CD4-positive, alpha-beta memory T cell (primary cell): ENCODE measurements around the gene CPAMD8. TPM values are rescaled to one million over a fixed set of nuclear protein-coding genes. Genes with fewer than 3 reads are reported as not detected.

ENCODE experiments used
- CTCF ChIA-PET: fragments of 350-600 bp; sonication (Branson Sonifier 250); formaldehyde crosslinking; loops from one replicate; lab custom pipeline; 2021; ENCODE audit warnings: inconsistent platforms; ENCODE audit not compliant: partially characterized antibody; lab: Charles Lee
- POLR2A ChIA-PET: fragments of 350-600 bp; sonication (Branson Sonifier 250); formaldehyde crosslinking; loops from one replicate; lab custom pipeline; 2021; ENCODE audit not compliant: partially characterized antibody; lab: Charles Lee
- DNase-seq, 5 donors: peaks; one replicate each; pipeline versions ENCODE4 v3.0.0 to v3.0.0-alpha.2; 2020 to 2022; ENCODE audit warnings: mixed read lengths in 1 of 5
- H3K27ac ChIP-seq: one replicate; pipeline ENCODE4 v1.7.0; 2013; ENCODE audit warnings: low read depth, low read length
- H3K27me3 ChIP-seq: 2 replicates; pipeline ENCODE4 v1.7.0; 2013; ENCODE audit warnings: mild to moderate bottlenecking, low read length, moderate library complexity; ENCODE audit not compliant: insufficient read depth
- H3K36me3 ChIP-seq: 2 replicates; pipeline ENCODE4 v1.7.0; 2013; ENCODE audit warnings: mild to moderate bottlenecking, low read length, moderate library complexity; ENCODE audit not compliant: insufficient read depth
- H3K4me1 ChIP-seq: 2 replicates; pipeline ENCODE4 v1.7.0; 2013; ENCODE audit warnings: mild to moderate bottlenecking, low read length, moderate library complexity; ENCODE audit not compliant: insufficient read depth
- H3K4me3 ChIP-seq, 2 donors: one replicate each; pipeline ENCODE4 v1.7.0; 2013; ENCODE audit warnings: low read length in 2 of 2, mild to moderate bottlenecking in 1 of 2
- H3K9me3 ChIP-seq, 2 donors: one replicate each; pipeline ENCODE4 v1.7.0; 2013; ENCODE audit warnings: low read length in 2 of 2, control low read depth in 1 of 2; ENCODE audit not compliant: control insufficient read depth in 1 of 2
- H3K27ac Mint-ChIP-seq, 7 donors: one replicate each; pipeline ENCODE4 v1.8.0; 2020 to 2021; ENCODE audit warnings: mixed read lengths in 7 of 7, mild to moderate bottlenecking in 6 of 7, inconsistent platforms in 3 of 7, moderate library complexity in 3 of 7
- H3K27me3 Mint-ChIP-seq, 2 donors: one replicate each; pipeline ENCODE4 v1.8.0; 2020 to 2021; ENCODE audit warnings: mixed read lengths in 2 of 2
- H3K36me3 Mint-ChIP-seq, 2 donors: one replicate each; pipeline ENCODE4 v1.8.0; 2020 to 2021; ENCODE audit warnings: mixed read lengths in 2 of 2, inconsistent platforms in 1 of 2, mild to moderate bottlenecking in 1 of 2
- H3K4me1 Mint-ChIP-seq, 4 donors: one replicate each; pipeline ENCODE4 v1.8.0; 2020 to 2021; ENCODE audit warnings: mixed read lengths in 4 of 4, mild to moderate bottlenecking in 1 of 4
- H3K4me3 Mint-ChIP-seq, 8 donors: one replicate each; pipeline ENCODE4 v1.8.0; 2020 to 2021; ENCODE audit warnings: mixed read lengths in 8 of 8, mild to moderate bottlenecking in 7 of 8, moderate library complexity in 6 of 8, inconsistent platforms in 3 of 8
- H3K9me3 Mint-ChIP-seq, 8 donors: one replicate each; pipeline ENCODE4 v1.8.0; 2020 to 2021; ENCODE audit warnings: mixed read lengths in 8 of 8, mild to moderate bottlenecking in 5 of 8, inconsistent platforms in 3 of 8, moderate library complexity in 1 of 8
- intact Hi-C: fragments of 100-400 bp; cut with micrococcal nuclease; formaldehyde crosslinking; loops from one replicate; pipeline ENCODE4 v1.15.1; 2023
- polyA plus RNA-seq, 2 donors: library from polyadenylated mRNA; unstranded; fragments of 300-500 nt; fragmentation: Illumina TruSeq; gene quantifications; one replicate each; pipeline ENCODE4 v1.2.3, GENCODE V29; 2021
- total RNA-seq, 2 experiments: library from RNA; stranded (reverse); gene quantifications; one replicate each; pipeline ENCODE4 v1.2.3, GENCODE V29; 2021

CPAMD8 gene
- total and polyA plus RNA-seq, 4 experiments from 2014 or later, result 0.88 to 3.0 (median 1.5) TPM

DNA sequence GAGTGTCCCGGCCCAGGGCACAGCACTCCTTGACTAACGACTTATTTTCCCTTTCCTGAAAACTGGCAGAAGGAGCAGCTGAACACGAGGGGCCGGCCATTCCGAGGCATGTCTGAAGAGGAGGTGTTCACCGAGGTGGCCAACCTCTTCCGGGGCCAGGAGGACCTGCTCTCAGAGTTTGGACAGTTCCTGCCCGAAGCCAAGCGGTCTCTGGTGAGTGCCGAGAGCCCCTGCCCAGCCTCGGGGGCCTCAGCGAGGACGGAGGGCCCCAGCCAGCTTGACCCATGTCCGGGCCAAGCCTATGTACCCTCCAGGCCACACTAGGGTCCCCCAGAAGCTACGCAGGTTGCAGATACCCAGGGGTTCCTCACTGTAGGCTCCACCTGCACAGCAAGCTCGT is 179.7 kb downstream of the CPAMD8 start:
- H3K36me3 ChIP-seq, result peaks cover 64% of the 10 kb centered on the region
- no peaks in the 10 kb centered on the region for H3K9me3 Mint-ChIP-seq

More for the DNA sequence above, 179.7 kb downstream of the CPAMD8 start:
- no peak overlapping the region for H3K4me3 ChIP-seq
- no peak overlapping the region for H3K4me3 Mint-ChIP-seq
- CTCF ChIA-PET, result no interaction called here
- no peak for DNase-seq
- H3K4me1 Mint-ChIP-seq, result peaks cover 0 to 3% (median under 1%) of the 10 kb centered on the region in 4 donors
- H3K27ac ChIP-seq, result no peak overlapping the region
- H3K27ac Mint-ChIP-seq, result no peak overlapping the region
- no peaks in the 10 kb centered on the region for H3K4me1 ChIP-seq
- intact Hi-C loops, result no loop called here
- no peaks in the 10 kb centered on the region for H3K9me3 ChIP-seq
- POLR2A ChIA-PET, result no interaction called here
- no peaks in the 10 kb centered on the region for H3K27me3 ChIP-seq
- H3K36me3 Mint-ChIP-seq, result peaks cover 50 to 80% of the 10 kb centered on the region in 2 donors
- no peaks in the 10 kb centered on the region for H3K27me3 Mint-ChIP-seq

Other genes with a start within 250 kb of the CPAMD8 start
- 10 to 100 TPM; 86.4 to 88.4 TPM for gene SIN3B, start 197.4 kb downstream of the CPAMD8 start, total RNA-seq
- 1 to 10 TPM; 1.4 to 5.5 TPM for gene SIN3B, start 197.4 kb downstream of the CPAMD8 start, polyA plus RNA-seq
- gene F2RL3, start 137.8 kb downstream of the CPAMD8 start, total RNA-seq, result not detected
- not detected for gene F2RL3, start 137.8 kb downstream of the CPAMD8 start, polyA plus RNA-seq
- gene HAUS8, start 48.6 kb upstream of the CPAMD8 start, total RNA-seq, result 10 to 100 TPM; 20.0 to 20.9 TPM
- gene HAUS8, start 48.6 kb upstream of the CPAMD8 start, polyA plus RNA-seq, result 10 to 100 TPM in 1 of 2 donors, 1 to 10 TPM in 1; 5.7 to 11.2 TPM
- gene MYO9B, start 49.0 kb upstream of the CPAMD8 start, total RNA-seq, result 100 to 1,000 TPM; 176 to 181 TPM
- gene MYO9B, start 49.0 kb upstream of the CPAMD8 start, polyA plus RNA-seq, result 10 to 100 TPM in 1 of 2 donors, 1 to 10 TPM in 1; 1.3 to 25.8 TPM
- 10 to 100 TPM; 38.1 to 42.8 TPM for gene USE1, start 188.5 kb upstream of the CPAMD8 start, total RNA-seq
- 10 to 100 TPM; 36.5 to 44.3 TPM for gene USE1, start 188.5 kb upstream of the CPAMD8 start, polyA plus RNA-seq
- gene OCEL1, start 199.4 kb upstream of the CPAMD8 start, total RNA-seq, result 10 to 100 TPM; 23.9 to 29.3 TPM
- gene OCEL1, start 199.4 kb upstream of the CPAMD8 start, polyA plus RNA-seq, result 10 to 100 TPM; 37.8 to 38.0 TPM
- gene NR2F6, start 219.1 kb upstream of the CPAMD8 start, total RNA-seq, result 1 to 10 TPM; 7.1 TPM
- 1 to 10 TPM; 1.2 to 2.3 TPM for gene NR2F6, start 219.1 kb upstream of the CPAMD8 start, polyA plus RNA-seq
- gene USHBP1, start 237.9 kb upstream of the CPAMD8 start, total RNA-seq, result under 1 TPM in 1 of 2 experiments, not detected in 1; 0.33 TPM
- under 1 TPM in 1 of 2 donors, not detected in 1; 0.10 TPM for gene USHBP1, start 237.9 kb upstream of the CPAMD8 start, polyA plus RNA-seq
- 100 to 1,000 TPM; 101 to 112 TPM for gene BABAM1, start 240.6 kb upstream of the CPAMD8 start, total RNA-seq
- gene BABAM1, start 240.6 kb upstream of the CPAMD8 start, polyA plus RNA-seq, result 100 to 1,000 TPM in 1 of 2 donors, 10 to 100 TPM in 1; 92.0 to 171 TPM